NCI-H345 treated with DMSO at 0.1 percent for 48 hours (cell line): ENCODE data around the gene CCDC77.

Experiments
- DNase-seq: peaks from one replicate; lab custom pipeline; 2025; ENCODE audit not compliant: unreplicated experiment; lab: John Stamatoyannopoulos, UW

The CCDC77 gene

DNA sequence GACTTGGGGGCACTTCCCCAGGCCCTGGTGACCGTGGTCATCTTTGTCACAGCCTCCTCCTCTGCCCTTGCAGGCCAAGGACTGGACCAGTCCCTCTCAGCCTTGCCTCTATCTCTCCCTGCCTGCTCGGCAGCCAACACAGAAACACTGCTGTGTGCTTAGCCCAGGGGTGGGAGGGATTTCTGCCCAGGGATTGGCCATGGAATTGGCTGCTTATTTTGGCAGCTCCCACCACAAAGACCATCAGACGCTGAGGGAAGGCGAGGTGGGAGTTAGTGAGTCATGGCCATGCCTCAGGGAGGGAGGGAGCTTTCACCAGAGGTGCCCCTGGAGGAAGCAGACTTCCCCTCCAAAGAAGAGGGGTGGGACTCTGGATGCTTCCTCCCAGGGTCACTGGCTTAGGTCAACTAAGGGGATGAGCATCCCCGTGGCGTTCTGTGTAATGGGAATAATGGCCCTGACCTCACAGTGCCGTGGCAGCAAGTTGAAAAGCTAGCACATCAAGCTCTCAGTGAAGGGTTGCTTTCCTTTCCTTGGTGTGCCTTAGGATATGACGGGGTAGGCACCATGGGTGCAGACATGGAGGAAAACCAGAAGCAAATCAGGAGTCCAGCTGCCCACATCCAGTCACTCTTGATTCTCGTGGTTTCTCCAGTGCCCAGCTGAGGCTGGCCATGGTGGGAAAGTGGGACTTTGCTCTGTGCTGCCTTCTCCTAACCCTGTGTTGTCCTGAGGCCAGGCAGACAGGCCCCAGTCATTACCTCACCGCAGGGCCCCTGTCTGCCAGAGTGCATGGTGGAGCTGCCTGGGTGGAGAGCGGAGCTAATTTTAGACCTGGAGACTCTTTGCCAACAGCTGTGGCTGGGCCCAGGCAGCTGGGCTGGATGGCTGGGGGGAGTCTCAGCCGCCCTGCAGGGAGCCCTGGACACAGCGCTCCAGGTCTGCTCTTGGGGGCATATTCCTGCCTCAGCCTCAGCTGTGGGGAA lies 79.7 kb downstream of the CCDC77 start:
- DNase-seq = no peak

DNA sequence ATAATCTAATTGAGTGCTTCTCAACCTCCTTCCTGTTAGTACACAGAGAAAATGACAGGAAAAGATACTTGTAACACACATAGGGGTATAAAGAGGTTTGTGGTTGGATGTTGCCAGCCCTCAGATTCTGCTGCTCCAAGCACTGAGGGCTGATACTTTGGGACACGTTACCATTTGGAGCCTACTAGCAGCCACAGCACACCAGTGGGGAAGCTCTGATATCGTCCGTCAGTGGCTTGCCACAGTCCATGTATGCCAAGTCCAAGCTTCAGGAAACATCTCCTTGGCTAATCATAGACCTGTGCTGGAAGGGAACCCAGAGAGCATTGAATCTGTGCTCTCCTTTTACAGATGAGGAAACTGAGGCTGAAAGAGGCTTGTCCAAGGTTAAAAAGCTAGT lies 80.6 kb downstream of the CCDC77 start:
- no peak for DNase-seq

DNA sequence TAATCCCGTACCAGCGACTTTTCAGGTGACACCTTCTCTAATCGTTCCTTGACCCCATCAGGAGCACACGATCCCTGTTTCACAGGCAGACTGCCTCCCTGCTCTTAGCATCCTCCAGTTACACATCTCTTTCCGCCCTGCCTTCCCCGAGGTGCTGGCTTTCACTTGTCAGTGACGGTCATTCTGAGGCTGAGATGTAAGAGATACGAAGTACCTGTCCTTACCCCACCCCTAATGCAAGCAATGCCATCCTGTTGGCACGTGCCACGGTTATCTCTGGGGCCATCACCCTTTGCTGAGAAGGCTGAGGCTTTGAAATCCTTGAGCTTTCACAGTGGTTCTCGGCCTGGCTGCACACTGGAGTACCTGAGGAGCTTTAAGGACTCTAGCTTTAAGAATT lies 82.7 kb downstream of the CCDC77 start:
- DNase-seq = no peak

DNA sequence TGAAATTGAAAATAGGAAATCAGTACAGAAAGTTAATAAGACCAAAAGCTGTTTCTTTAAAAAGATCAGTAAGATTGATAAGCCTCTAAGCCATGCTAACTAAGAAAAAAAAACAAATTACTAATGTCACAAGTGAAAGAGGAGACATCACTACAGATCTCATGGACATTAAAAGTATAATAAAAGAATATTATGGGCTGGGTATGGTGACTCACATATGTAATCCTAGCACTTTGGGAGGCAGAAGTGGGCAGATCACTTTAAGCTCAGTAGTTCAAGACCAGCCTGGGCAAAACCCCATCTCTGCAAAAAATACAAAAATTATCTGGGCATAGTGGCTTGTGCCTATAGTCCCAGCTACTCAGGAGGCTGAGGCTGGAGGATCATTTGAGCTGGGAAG lies 88.8 kb downstream of the CCDC77 start:
- DNase-seq = no peak
